ENCODE data around the gene TRABD2B.

The TRABD2B gene

DNA sequence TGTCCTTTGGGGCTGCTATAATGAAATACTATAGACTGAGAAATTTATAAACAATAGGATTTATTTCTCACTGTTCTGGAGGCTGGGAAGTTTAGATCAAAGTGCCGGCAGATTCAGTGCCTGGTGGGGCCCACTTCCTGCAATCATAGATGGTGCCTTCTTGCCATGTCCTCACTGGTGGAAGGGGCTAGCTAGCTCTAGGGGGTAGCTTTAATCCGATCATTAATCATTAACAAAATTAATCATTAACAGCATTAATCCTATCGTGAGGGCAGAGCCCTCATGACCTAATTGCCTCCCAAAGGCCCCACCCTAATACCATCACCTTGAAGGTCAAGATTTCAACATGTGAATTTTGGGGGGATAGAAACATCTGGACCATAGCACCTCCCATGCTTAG is 124.3 kb downstream of the TRABD2B start:
- Mint-ChIP-seq H3K4me1 (peaks cover 54% of the 10 kb centered on the region), H3K9me3 (no peaks in the 10 kb centered on the region), H3K27me3 (ENCODE audit: low read depth) (peaks cover 39% of the 10 kb centered on the region), H3K27ac (peak overlapping the region; percentile 5 to 84 (median 68)), H3K4me3 (no peak overlapping the region), H3K36me3 (ENCODE audit: low read depth) (no peaks in the 10 kb centered on the region)
- no peak for TF ChIP-seq CTCF (IDR thresholded peaks at IDR 0.05; ENCODE audit: unreplicated experiment in 3 of 3)

GRCh38 chr1:47871799-47872353 is 125.3 kb downstream of the TRABD2B start:
- Mint-ChIP-seq H3K4me1 (peaks cover 57% of the 10 kb centered on the region), H3K27ac (peak overlapping the region; percentile 5 to 84 (median 56)), H3K9me3 (no peaks in the 10 kb centered on the region), H3K27me3 (ENCODE audit: low read depth) (peaks cover 39% of the 10 kb centered on the region), H3K36me3 (ENCODE audit: low read depth) (no peaks in the 10 kb centered on the region), H3K4me3 (no peak overlapping the region)
- TF ChIP-seq CTCF (IDR thresholded peaks at IDR 0.05; ENCODE audit: unreplicated experiment in 3 of 3), result no peak

DNA sequence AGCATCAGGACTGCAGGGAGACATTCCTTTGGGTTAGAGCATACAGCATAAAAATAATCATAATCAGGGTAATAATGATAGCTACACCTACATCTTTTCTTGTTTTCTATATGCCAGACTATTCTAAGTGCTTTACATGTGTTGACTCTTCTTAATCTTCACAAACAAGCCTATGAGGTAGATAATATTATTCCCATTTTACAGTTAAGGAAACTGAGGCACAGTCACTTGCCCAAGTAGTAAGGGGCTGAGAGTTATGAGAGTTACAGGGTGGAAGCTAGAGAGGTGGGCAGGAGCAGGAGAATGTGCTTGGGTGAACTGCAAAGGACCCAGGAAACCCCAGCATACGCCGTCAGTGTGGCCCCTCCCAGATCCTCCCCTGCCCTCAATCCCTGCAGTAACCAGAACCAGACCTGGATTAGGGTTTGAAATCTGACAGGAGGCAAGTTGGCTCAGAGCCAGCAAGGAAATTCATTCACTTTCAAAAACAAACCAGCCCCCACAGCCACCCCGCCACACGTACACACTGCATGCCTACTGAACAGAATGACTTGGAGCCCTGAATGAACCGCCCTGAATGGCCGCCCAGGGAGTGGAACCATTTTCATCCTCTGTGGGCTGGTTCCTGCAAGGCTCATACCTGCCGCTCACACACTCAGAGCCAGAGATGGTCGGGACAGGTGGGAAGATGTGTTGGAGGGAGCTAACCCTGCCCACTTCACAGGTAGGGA is 126.1 kb downstream of the TRABD2B start:
- no peaks in the 10 kb centered on the region for H3K9me3 Mint-ChIP-seq
- H3K4me3 Mint-ChIP-seq, result no peak overlapping the region
- peak overlapping the region; percentile 5 to 84 (median 56) for H3K27ac Mint-ChIP-seq
- no peaks in the 10 kb centered on the region for H3K36me3 Mint-ChIP-seq (ENCODE audit: low read depth)
- no peak for TF ChIP-seq CTCF (IDR thresholded peaks at IDR 0.05; ENCODE audit: unreplicated experiment in 3 of 3)
- peaks cover 41% of the 10 kb centered on the region for H3K27me3 Mint-ChIP-seq (ENCODE audit: low read depth)
- H3K4me1 Mint-ChIP-seq, result peaks cover 57% of the 10 kb centered on the region

DNA sequence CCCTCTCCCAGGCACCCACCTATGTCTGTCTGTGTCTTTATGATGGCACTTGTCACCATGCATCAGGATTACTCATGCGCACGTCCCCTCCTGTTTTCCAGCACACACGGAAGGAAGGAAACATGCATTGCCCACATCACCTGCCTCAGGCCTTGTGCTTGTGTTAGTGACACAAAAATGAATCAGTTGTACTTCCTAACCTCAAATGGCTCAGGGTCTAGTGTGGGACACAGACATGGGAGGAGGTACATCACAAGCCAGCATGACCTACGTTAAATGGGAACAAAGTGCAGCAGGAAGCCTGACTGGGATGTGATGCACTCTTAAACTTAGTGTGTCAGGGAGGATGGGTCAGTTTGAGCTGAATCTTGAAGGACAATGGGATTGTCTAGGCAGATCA is 126.7 kb downstream of the TRABD2B start:
- H3K4me1 Mint-ChIP-seq, result peaks cover 57% of the 10 kb centered on the region
- H3K4me3 Mint-ChIP-seq, result no peak overlapping the region
- H3K27ac Mint-ChIP-seq, result peak overlapping the region; percentile 5 to 84 (median 32)
- H3K9me3 Mint-ChIP-seq, result no peaks in the 10 kb centered on the region
- no peak for TF ChIP-seq CTCF (IDR thresholded peaks at IDR 0.05; ENCODE audit: unreplicated experiment in 3 of 3)
- no peaks in the 10 kb centered on the region for H3K36me3 Mint-ChIP-seq (ENCODE audit: low read depth)
- H3K27me3 Mint-ChIP-seq (ENCODE audit: low read depth), result peaks cover 35% of the 10 kb centered on the region

DNA sequence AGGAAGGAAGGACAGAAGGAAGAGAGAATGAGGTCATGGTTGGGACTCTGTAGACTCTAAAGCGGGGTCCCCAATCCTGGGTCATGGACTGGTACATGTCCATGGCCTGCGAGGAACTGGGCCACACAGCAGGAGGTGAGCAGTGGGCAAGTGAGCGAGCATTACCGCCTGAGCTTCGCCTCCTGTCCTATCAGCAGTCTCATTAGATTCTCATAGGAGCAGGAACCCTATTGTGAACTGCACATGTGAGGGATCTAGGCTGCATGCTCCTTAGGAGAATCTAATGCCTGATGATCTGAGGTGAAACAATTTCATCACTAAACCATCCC is 128.9 kb downstream of the TRABD2B start:
- Mint-ChIP-seq H3K9me3 (no peaks in the 10 kb centered on the region), H3K27ac (no peak overlapping the region), H3K27me3 (ENCODE audit: low read depth) (peaks cover 28% of the 10 kb centered on the region), H3K4me3 (no peak overlapping the region), H3K36me3 (ENCODE audit: low read depth) (no peaks in the 10 kb centered on the region), H3K4me1 (peaks cover 52% of the 10 kb centered on the region)
- TF ChIP-seq CTCF (IDR thresholded peaks at IDR 0.05; ENCODE audit: unreplicated experiment in 3 of 3), result no peak

Measured in nephron (organoid).